SK-N-SH treated with all-trans-retinoic acid at 6 μM for 48 hours (cell line): ENCODE data around the gene MCAT.

Experiments
- ESRRG ChIP-seq: fragments of 250-450 bp; sonication (Bioruptor Pico); IDR thresholded peaks from 2 replicates; pipeline ENCODE4 v1.6.1; 2021; ENCODE audit warnings: mild to moderate bottlenecking
- ISL1 ChIP-seq: fragments of 250-450 bp; sonication (Bioruptor Pico); IDR thresholded peaks from 2 replicates; pipeline ENCODE4 v2.1.2; 2022; ENCODE audit warnings: mild to moderate bottlenecking, moderate library complexity
- RARB ChIP-seq: fragments of 250-450 bp; sonication (Bioruptor Pico); IDR thresholded peaks from 2 replicates; pipeline ENCODE4 v1.8.0; 2021; ENCODE audit warnings: mild to moderate bottlenecking, moderate library complexity
- ZFP3 ChIP-seq: fragments of 250-450 bp; sonication (Bioruptor Pico); IDR thresholded peaks from 2 replicates; pipeline ENCODE4 v1.5.0; 2020; ENCODE audit warnings: mild to moderate bottlenecking, moderate library complexity
- ZFP30 ChIP-seq: fragments of 450-650 bp; formaldehyde crosslinking; IDR thresholded peaks from 2 replicates; pipeline ENCODE4 v1.5.0; 2022; ENCODE audit warnings: mild to moderate bottlenecking, moderate library complexity
- ZNF70 ChIP-seq: fragments of 450-650 bp; formaldehyde crosslinking; IDR thresholded peaks from 2 replicates; pipeline ENCODE4 v1.5.0; 2020; ENCODE audit warnings: mild to moderate bottlenecking, moderate library complexity
- ZNF8 ChIP-seq: fragments of 450-650 bp; formaldehyde crosslinking; IDR thresholded peaks from 2 replicates; pipeline ENCODE4 v1.5.0; 2020; ENCODE audit warnings: mild to moderate bottlenecking, moderate library complexity
- TF ChIP-seq, protein P1 (sequence below): fragments of 250-450 bp; sonication (Bioruptor Pico); IDR thresholded peaks from 2 replicates; pipeline ENCODE4 v1.5.1; 2021; ENCODE audit warnings: mild to moderate bottlenecking, moderate library complexity
- TF ChIP-seq, protein P2 (sequence below): fragments of 250-450 bp; sonication (Bioruptor Pico); IDR thresholded peaks from 2 replicates; pipeline ENCODE4 v1.5.1; 2020; ENCODE audit warnings: low read depth, mild to moderate bottlenecking, moderate library complexity

DNA sequence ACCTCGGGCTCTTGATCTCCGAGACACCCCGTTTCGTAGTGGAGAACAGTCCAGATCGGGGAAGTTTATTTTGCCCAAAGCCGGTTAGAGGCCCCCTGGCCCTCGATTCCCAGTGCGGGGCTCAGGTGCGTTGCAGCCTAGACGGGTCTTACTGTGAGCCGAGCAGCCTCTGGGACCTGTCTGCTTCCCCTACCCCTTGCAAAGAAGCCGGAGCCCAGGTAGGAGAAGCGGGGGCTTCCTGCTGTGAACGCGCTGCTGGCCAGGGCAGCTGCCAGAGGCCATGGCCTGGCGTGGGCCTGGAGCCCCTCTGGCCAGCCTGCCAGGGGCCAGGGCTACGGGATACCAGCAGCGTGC is 8.8 kb upstream of the MCAT start:
- TF ChIP-seq ESRRG (CRISPR knock-in tag) (no peak), ISL1 (no peak), ZNF8 (CRISPR knock-in tag) (no peak), ZNF70 (CRISPR knock-in tag) (no peak), ZFP30 (CRISPR knock-in tag) (no peak), RARB (CRISPR knock-in tag) (no peak), ZFP3 (CRISPR knock-in tag) (no peak)
- TF ChIP-seq, protein P1, sequence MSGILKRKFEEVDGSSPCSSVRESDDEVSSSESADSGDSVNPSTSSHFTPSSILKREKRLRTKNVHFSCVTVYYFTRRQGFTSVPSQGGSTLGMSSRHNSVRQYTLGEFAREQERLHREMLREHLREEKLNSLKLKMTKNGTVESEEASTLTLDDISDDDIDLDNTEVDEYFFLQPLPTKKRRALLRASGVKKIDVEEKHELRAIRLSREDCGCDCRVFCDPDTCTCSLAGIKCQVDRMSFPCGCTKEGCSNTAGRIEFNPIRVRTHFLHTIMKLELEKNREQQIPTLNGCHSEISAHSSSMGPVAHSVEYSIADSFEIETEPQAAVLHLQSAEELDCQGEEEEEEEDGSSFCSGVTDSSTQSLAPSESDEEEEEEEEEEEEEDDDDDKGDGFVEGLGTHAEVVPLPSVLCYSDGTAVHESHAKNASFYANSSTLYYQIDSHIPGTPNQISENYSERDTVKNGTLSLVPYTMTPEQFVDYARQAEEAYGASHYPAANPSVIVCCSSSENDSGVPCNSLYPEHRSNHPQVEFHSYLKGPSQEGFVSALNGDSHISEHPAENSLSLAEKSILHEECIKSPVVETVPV (CRISPR knock-in tag): no peak
- TF ChIP-seq, protein P2, sequence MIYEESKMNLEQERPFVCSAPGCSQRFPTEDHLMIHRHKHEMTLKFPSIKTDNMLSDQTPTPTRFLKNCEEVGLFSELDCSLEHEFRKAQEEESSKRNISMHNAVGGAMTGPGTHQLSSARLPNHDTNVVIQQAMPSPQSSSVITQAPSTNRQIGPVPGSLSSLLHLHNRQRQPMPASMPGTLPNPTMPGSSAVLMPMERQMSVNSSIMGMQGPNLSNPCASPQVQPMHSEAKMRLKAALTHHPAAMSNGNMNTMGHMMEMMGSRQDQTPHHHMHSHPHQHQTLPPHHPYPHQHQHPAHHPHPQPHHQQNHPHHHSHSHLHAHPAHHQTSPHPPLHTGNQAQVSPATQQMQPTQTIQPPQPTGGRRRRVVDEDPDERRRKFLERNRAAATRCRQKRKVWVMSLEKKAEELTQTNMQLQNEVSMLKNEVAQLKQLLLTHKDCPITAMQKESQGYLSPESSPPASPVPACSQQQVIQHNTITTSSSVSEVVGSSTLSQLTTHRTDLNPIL (CRISPR knock-in tag): no peak
